ENCODE results near the gene FAM89B. TPM values are rescaled to one million over a fixed set of nuclear protein-coding genes. Genes with fewer than 3 reads are reported as not detected.
"Not testable (repeated sequence)": the region's sequence is repeated elsewhere in the genome, so short reads cannot be mapped to it uniquely, and the experiment has no call there.

The FAM89B gene
- total RNA-seq: 10 to 100 TPM; 23.3 to 27.3 TPM
- 69.1 TPM for polyA plus RNA-seq (2013, experiment 1 of 2)
- polyA plus RNA-seq (2013, experiment 2 of 2): 60.5 TPM
- 0.90 to 7.4 (median 3.8) reads per million in 172 experiments for total RNA-seq

DNA sequence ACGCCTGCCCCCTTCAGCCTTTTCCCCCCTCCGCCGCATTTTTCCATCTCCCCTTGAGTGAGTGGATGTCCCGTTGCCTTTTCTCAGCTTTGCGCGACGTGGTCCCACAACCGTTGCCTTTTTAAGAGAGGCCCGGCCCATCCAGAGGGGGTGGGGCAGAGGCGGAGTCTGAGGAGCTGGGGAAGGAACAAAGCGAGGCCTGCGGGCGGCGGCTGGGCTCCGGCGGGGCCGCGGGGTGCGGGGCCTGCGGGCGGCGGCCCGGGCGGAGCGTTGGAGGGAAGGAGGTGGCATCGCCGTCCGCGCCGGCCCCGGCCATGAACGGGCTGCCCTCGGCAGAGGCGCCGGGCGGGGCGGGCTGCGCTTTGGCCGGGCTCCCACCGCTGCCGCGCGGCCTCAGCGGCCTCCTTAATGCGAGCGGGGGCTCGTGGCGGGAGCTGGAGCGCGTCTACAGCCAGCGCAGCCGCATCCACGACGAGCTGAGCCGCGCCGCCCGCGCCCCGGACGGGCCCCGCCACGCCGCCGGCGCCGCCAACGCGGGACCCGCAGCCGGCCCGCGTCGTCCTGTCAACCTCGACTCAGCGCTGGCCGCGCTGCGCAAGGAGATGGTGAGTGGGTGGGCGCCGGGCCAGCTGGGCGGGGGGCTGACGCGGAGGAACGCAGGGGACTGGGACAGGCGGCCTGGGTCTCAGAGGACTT, at the start of gene FAM89B:
FAM89B (plus strand) TSS at position 183 of the 696 bp plus-strand sequence; CDS start at position 315, 132 bp downstream.
- H3K9me3 ChIP-seq (ENCODE audit: control insufficient read depth in 1 of 2, insufficient read depth in 1 of 2, low read length in 2 of 2): no peaks in the 10 kb centered on the region
- peaks cover 18% of the 10 kb centered on the region for H3K36me3 ChIP-seq (ENCODE audit: insufficient read depth, low read length)
- Mint-ChIP-seq H3K4me1 (ENCODE audit: low read depth) (peaks cover 76% of the 10 kb centered on the region), H3K9me3 (no peaks in the 10 kb centered on the region), H3K27ac (peak within 1 kb of the TSS; percentile 98), H3K4me3 (peak within 1 kb of the TSS; percentile 100), H3K27me3 (no peaks in the 10 kb centered on the region), H3K36me3 (ENCODE audit: low read depth) (peaks cover 54% of the 10 kb centered on the region)
- DNase-seq (peak; percentile 81 to 95 (median 90)), ATAC-seq (ENCODE audit: poor library complexity) (peak; percentile 25)
- intact Hi-C loops (cut with DNase I, micrococcal nuclease): loop anchor here (1.0 to 10.0 kb wide), 4 partner anchors 32 to 545 kb away; partner anchors contain the start of genes RELA (in 1 of the 2), SCYL1 (in 1 of the 2) and SNX15 (in 1 of the 2)
- POLR2A ChIA-PET: interaction anchor here (0.5 to 5.5 kb wide), 33 partner anchors 11 to 1233 kb away, joined by 3 to 92 read pairs (median 6); partner anchors contain the start of genes CCDC88B, DPF2, KAT5 and MALAT1
- H3K27me3 ChIP-seq (ENCODE audit: control insufficient read depth in 1 of 2, insufficient read depth in 2 of 2, low read length in 2 of 2): no peaks in the 10 kb centered on the region
- peak within 1 kb of the TSS; percentile 89 for H3K4me3 ChIP-seq (ENCODE audit: low read length)
- CTCF ChIA-PET: interaction anchor here (0.7 to 4.4 kb wide), 7 partner anchors 16 to 287 kb away, joined by 3 to 64 read pairs (median 7); partner anchors contain the start of gene MAP3K11
- TF ChIP-seq, protein P1, sequence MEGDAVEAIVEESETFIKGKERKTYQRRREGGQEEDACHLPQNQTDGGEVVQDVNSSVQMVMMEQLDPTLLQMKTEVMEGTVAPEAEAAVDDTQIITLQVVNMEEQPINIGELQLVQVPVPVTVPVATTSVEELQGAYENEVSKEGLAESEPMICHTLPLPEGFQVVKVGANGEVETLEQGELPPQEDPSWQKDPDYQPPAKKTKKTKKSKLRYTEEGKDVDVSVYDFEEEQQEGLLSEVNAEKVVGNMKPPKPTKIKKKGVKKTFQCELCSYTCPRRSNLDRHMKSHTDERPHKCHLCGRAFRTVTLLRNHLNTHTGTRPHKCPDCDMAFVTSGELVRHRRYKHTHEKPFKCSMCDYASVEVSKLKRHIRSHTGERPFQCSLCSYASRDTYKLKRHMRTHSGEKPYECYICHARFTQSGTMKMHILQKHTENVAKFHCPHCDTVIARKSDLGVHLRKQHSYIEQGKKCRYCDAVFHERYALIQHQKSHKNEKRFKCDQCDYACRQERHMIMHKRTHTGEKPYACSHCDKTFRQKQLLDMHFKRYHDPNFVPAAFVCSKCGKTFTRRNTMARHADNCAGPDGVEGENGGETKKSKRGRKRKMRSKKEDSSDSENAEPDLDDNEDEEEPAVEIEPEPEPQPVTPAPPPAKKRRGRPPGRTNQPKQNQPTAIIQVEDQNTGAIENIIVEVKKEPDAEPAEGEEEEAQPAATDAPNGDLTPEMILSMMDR (IDR thresholded peaks at IDR 0.05): peak; percentile 6
- H3K27ac ChIP-seq (ENCODE audit: low read depth in 1 of 2, low read length in 2 of 2): peak within 1 kb of the TSS; percentile 79 to 99
- peaks cover 82% of the 10 kb centered on the region for H3K4me1 ChIP-seq (ENCODE audit: insufficient read depth, low read length)

DNA sequence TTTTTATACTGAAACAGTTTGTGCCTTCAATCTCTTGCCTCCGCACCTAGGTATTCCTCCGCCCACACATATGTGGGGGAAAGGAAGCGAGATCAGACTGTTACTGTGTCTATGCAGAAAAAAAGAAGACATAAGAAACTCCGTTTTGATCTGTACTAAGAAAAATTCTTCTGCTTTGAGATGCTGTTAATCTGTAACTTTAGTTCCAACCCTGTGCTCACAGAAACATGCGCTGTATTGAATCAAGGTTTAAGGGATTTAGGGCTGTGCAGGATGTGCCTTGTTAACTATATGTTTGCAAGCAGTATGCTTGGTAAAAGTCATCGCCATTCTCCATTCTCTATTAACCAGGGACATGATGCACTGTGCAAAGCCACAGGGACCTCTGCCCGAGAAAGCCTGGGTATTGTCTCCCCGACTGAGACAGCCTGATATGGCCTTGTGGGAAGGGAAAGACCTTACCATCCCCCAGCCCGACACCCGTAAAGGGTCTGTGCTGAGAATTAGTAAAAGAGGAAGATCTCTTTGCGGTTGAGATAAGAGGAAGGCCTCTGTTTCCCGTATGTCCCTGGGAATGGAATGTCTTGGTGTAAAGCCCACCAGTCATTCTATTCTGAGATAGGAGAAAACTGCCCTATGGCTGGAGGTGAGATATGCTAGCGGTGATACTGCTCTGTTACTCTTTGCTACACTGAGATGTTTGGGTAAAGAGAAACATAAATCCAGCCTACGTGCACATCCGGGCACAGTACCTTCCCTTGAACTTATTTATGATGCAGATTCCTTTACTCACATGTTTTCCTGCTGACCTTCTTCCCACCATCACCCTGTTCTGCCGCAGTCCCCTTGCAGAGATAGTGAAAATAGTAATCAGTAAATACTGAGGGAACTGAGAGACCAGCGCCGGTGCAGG, 49.4 kb upstream of the FAM89B start:
- H3K4me1 Mint-ChIP-seq (ENCODE audit: low read depth): peaks cover 49% of the 10 kb centered on the region
- DNase-seq (peak in 5 of 14 experiments; percentile 47 to 69 (median 67)), ATAC-seq (ENCODE audit: poor library complexity) (peak; percentile 45)
- H3K27me3 ChIP-seq (ENCODE audit: control insufficient read depth in 1 of 2, insufficient read depth in 2 of 2, low read length in 2 of 2); H3K9me3 ChIP-seq (ENCODE audit: control insufficient read depth in 1 of 2, insufficient read depth in 1 of 2, low read length in 2 of 2); H3K9me3 Mint-ChIP-seq; H3K27me3 Mint-ChIP-seq; CTCF ChIA-PET: not testable (repeated sequence)
- peaks cover 12% of the 10 kb centered on the region for H3K36me3 ChIP-seq (ENCODE audit: insufficient read depth, low read length)
- H3K27ac Mint-ChIP-seq: peak overlapping the region; percentile 91
- H3K4me1 ChIP-seq (ENCODE audit: insufficient read depth, low read length): peaks cover 51% of the 10 kb centered on the region
- H3K4me3 Mint-ChIP-seq: peak overlapping the region; percentile 84
- peak overlapping the region; percentile 60 to 84 for H3K27ac ChIP-seq (ENCODE audit: low read depth in 1 of 2, low read length in 2 of 2)
- POLR2A ChIA-PET: interaction anchor here (0.6 to 4.1 kb wide), 5 partner anchors 23 to 93 kb away, joined by 3 to 106 read pairs (median 10); partner anchors contain the start of genes EHBP1L1, MALAT1 and PCNX3
- H3K36me3 Mint-ChIP-seq (ENCODE audit: low read depth): peaks cover 18% of the 10 kb centered on the region
- peak overlapping the region; percentile 47 for H3K4me3 ChIP-seq (ENCODE audit: low read length)
- intact Hi-C loops (cut with DNase I, micrococcal nuclease): loop anchor here (2.0 to 10.0 kb wide), 4 partner anchors 16 to 944 kb away; partner anchors contain the start of genes EHBP1L1 (in 1 of the 2), FAM89B (in 1 of the 2), PELI3 (in 1 of the 2) and TM7SF2 (in 1 of the 2)

GRCh38 chr11:65523631-65523968, 48.7 kb upstream of the FAM89B start:
- Mint-ChIP-seq H3K27ac (peak overlapping the region; percentile 91), H3K4me3 (peak overlapping the region; percentile 84), H3K36me3 (ENCODE audit: low read depth) (peaks cover 22% of the 10 kb centered on the region), H3K4me1 (ENCODE audit: low read depth) (peaks cover 49% of the 10 kb centered on the region)
- H3K27me3 Mint-ChIP-seq; CTCF ChIA-PET; H3K9me3 Mint-ChIP-seq; DNase-seq; H3K9me3 ChIP-seq (ENCODE audit: control insufficient read depth in 1 of 2, insufficient read depth in 1 of 2, low read length in 2 of 2); H3K27me3 ChIP-seq (ENCODE audit: control insufficient read depth in 1 of 2, insufficient read depth in 2 of 2, low read length in 2 of 2): not testable (repeated sequence)
- H3K4me1 ChIP-seq (ENCODE audit: insufficient read depth, low read length): peaks cover 51% of the 10 kb centered on the region
- peak overlapping the region; percentile 47 for H3K4me3 ChIP-seq (ENCODE audit: low read length)
- POLR2A ChIA-PET: interaction anchor here (0.5 to 4.1 kb wide), 9 partner anchors 13 to 92 kb away, joined by 3 to 106 read pairs (median 7); partner anchors contain the start of genes EHBP1L1, FAM89B, MALAT1 and PCNX3
- intact Hi-C loops (cut with DNase I, micrococcal nuclease): loop anchor here (2.0 to 10.0 kb wide), 4 partner anchors 17 to 944 kb away; partner anchors contain the start of genes EHBP1L1 (in 1 of the 2), FAM89B (in 1 of the 2), PELI3 (in 1 of the 2) and TM7SF2 (in 1 of the 2)
- peak; percentile 5 for ATAC-seq (ENCODE audit: poor library complexity)
- H3K36me3 ChIP-seq (ENCODE audit: insufficient read depth, low read length): peaks cover 14% of the 10 kb centered on the region
- H3K27ac ChIP-seq (ENCODE audit: low read depth in 1 of 2, low read length in 2 of 2): peak overlapping the region; percentile 60 to 84

All from CD4-positive, alpha-beta T cell (primary cell).